ENCODE data around the gene RBM33. TPM values are rescaled to one million over a fixed set of nuclear protein-coding genes. Genes with fewer than 3 reads are reported as not detected.

Gene RBM33
- total RNA-seq, 1 experiment from 2014 or later: 61.1 TPM

DNA sequence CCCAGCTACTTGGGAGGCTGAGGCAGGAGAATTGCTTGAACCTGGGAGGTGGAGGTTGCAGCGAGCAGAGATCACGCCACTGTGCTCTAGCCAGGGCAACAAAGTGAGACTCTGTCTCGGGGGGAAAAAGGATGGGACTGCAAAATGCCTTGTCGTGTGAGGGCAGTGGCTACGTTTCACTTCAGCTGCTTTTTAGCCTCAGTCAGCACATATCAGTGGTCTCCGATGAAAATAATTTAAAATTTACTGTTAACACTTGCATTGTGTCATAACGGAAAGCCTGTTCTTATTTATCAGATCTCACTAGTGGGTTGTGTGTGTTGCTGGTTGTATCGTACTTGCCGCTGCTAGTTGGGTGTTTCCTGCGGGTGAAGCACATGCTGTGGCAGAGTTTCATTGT lies 61.9 kb downstream of the RBM33 start:
- Histone ChIP-seq H3K9me3 (ENCODE audit: control insufficient read depth, insufficient read depth, low read depth, low read length) (no peaks in the 10 kb centered on the region), H3K36me3 (ENCODE audit: control insufficient read depth, insufficient read depth, low read length) (peaks cover 21% of the 10 kb centered on the region), H3K27me3 (ENCODE audit: control insufficient read depth, insufficient read depth, low read length) (no peaks in the 10 kb centered on the region), H3K4me1 (ENCODE audit: control insufficient read depth, insufficient read depth, low read length) (no peaks in the 10 kb centered on the region), H3K4me3 (ENCODE audit: low read depth in 2 of 2, low read length in 2 of 2) (no peak overlapping the region), H3K27ac (ENCODE audit: low read length) (no peak overlapping the region)
- DNase-seq (ENCODE audit: low read depth, low spot score): no peak
- POLR2A ChIA-PET: no interaction called here
- in situ Hi-C loops (cut with HindIII; ENCODE audit: low pct_unique_long_range_greater_than_20kb, low sequenced_read_pairs) (no loop called here), intact Hi-C loops (cut with micrococcal nuclease; ENCODE audit: unreplicated experiment) (no loop called here)
- TF ChIP-seq TCF7L2 (IDR thresholded peaks at IDR 0.05; ENCODE audit: low read depth, low read length) (no peak), REST (IDR thresholded peaks at IDR 0.05; ENCODE audit: insufficient read depth in 1 of 2, low read depth in 2 of 2, low read length in 1 of 2) (no peak), SIN3A (IDR thresholded peaks at IDR 0.05; ENCODE audit: borderline replicate concordance, insufficient read depth, low read depth, low read length) (no peak), POLR2AphosphoS5 (IDR thresholded peaks at IDR 0.05; ENCODE audit: low read depth, low read length) (no peak)
- TF ChIP-seq, protein P1, sequence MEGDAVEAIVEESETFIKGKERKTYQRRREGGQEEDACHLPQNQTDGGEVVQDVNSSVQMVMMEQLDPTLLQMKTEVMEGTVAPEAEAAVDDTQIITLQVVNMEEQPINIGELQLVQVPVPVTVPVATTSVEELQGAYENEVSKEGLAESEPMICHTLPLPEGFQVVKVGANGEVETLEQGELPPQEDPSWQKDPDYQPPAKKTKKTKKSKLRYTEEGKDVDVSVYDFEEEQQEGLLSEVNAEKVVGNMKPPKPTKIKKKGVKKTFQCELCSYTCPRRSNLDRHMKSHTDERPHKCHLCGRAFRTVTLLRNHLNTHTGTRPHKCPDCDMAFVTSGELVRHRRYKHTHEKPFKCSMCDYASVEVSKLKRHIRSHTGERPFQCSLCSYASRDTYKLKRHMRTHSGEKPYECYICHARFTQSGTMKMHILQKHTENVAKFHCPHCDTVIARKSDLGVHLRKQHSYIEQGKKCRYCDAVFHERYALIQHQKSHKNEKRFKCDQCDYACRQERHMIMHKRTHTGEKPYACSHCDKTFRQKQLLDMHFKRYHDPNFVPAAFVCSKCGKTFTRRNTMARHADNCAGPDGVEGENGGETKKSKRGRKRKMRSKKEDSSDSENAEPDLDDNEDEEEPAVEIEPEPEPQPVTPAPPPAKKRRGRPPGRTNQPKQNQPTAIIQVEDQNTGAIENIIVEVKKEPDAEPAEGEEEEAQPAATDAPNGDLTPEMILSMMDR (IDR thresholded peaks at IDR 0.05): no peak
- ATAC-seq: no peak
- CTCF ChIA-PET: no interaction called here
- BruUV-seq (replicated peaks): no TSS peak

- DNase-seq (ENCODE audit: low read depth, low spot score) (no peak), ATAC-seq (no peak)
- ChIA-PET CTCF (no interaction called here), POLR2A (no interaction called here)
- no peaks in the 10 kb centered on the region for H3K9me3 ChIP-seq (ENCODE audit: control insufficient read depth, insufficient read depth, low read depth, low read length)
- H3K27ac ChIP-seq (ENCODE audit: low read length): no peak overlapping the region
- H3K27me3 ChIP-seq (ENCODE audit: control insufficient read depth, insufficient read depth, low read length): no peaks in the 10 kb centered on the region
- TF ChIP-seq SIN3A (IDR thresholded peaks at IDR 0.05; ENCODE audit: borderline replicate concordance, insufficient read depth, low read depth, low read length): no peak
- no peak for TF ChIP-seq POLR2AphosphoS5 (IDR thresholded peaks at IDR 0.05; ENCODE audit: low read depth, low read length)
- TF ChIP-seq REST (IDR thresholded peaks at IDR 0.05; ENCODE audit: insufficient read depth in 1 of 2, low read depth in 2 of 2, low read length in 1 of 2): no peak
- no peak for TF ChIP-seq TCF7L2 (IDR thresholded peaks at IDR 0.05; ENCODE audit: low read depth, low read length)
- TF ChIP-seq, protein P1 (IDR thresholded peaks at IDR 0.05): no peak
- no TSS peak for BruUV-seq (replicated peaks)
- peaks cover 19% of the 10 kb centered on the region for H3K36me3 ChIP-seq (ENCODE audit: control insufficient read depth, insufficient read depth, low read length)
- H3K4me1 ChIP-seq (ENCODE audit: control insufficient read depth, insufficient read depth, low read length): no peaks in the 10 kb centered on the region
- no peak overlapping the region for H3K4me3 ChIP-seq (ENCODE audit: low read depth in 2 of 2, low read length in 2 of 2)
- in situ Hi-C loops (cut with HindIII; ENCODE audit: low pct_unique_long_range_greater_than_20kb, low sequenced_read_pairs) (no loop called here), intact Hi-C loops (cut with micrococcal nuclease; ENCODE audit: unreplicated experiment) (no loop called here)
Measured at GRCh38 chr7:155709453-155709852, 65.0 kb downstream of the RBM33 start.
